Keratinocyte (primary cell): ENCODE measurements around the gene ASTN2. TPM values are rescaled to one million over a fixed set of nuclear protein-coding genes. Genes with fewer than 3 reads are reported as not detected.

Experiments
- DNase-seq: peaks from one replicate; pipeline ENCODE4 v3.0.0-alpha.2; 2011; ENCODE audit warnings: low read depth, missing footprints, low spot score
- FAIRE-seq: peaks from 2 replicates; lab custom pipeline; 2011; peaks lifted over from hg19 to GRCh38; lab: Jason Lieb, UNC
- H2AFZ ChIP-seq: 2 replicates; pipeline ENCODE4 v1.6.0; 2012; ENCODE audit warnings: low read length, control low read depth, inconsistent platforms; ENCODE audit not compliant: control insufficient read depth
- H3K27ac ChIP-seq: 2 replicates; pipeline ENCODE4 v1.5.1; 2011; ENCODE audit warnings: low read length; ENCODE audit not compliant: control insufficient read depth, insufficient read depth
- H3K27me3 ChIP-seq: 3 replicates; pipeline ENCODE4 v1.6.0; 2011; ENCODE audit warnings: low read length; ENCODE audit not compliant: control insufficient read depth, insufficient read depth; ENCODE audit errors: extremely low read depth
- H3K36me3 ChIP-seq, 2 experiments: 2 replicates in 1 of 2; 3 replicates in 1 of 2; pipeline ENCODE4 v1.5.1; 2011; ENCODE audit warnings: low read length in 2 of 2, mild to moderate bottlenecking in 1 of 2; ENCODE audit not compliant: control insufficient read depth in 2 of 2, insufficient read depth in 2 of 2; ENCODE audit errors: extremely low read depth in 1 of 2
- H3K4me1 ChIP-seq: 3 replicates; pipeline ENCODE4 v1.5.1; 2011; ENCODE audit warnings: low read length; ENCODE audit not compliant: control insufficient read depth, insufficient read depth; ENCODE audit errors: extremely low read depth
- H3K4me2 ChIP-seq: 3 replicates; pipeline ENCODE4 v1.6.0; 2011; ENCODE audit warnings: low read depth, low read length; ENCODE audit not compliant: control insufficient read depth, insufficient read depth; ENCODE audit errors: extremely low read depth
- H3K4me3 ChIP-seq, 3 experiments: fragments of 200-600 bp in 1 of 3; sonication (generic) in 1 of 3; 2 replicates in 2 of 3; 3 replicates in 1 of 3; pipeline ENCODE4 v1.5.1; 2011 to 2016; ENCODE audit warnings: low read length in 3 of 3, mild to moderate bottlenecking in 3 of 3, control low read depth in 2 of 3, inconsistent platforms in 1 of 3, low read depth in 1 of 3, mixed read lengths in 1 of 3, mixed run types in 1 of 3, moderate library complexity in 1 of 3; ENCODE audit not compliant: control insufficient read depth in 2 of 3, insufficient read depth in 2 of 3; ENCODE audit errors: extremely low read depth in 1 of 3
- H3K79me2 ChIP-seq: 2 replicates; pipeline ENCODE4 v1.6.0; 2012; ENCODE audit warnings: low read length; ENCODE audit not compliant: control insufficient read depth, insufficient read depth
- H3K9ac ChIP-seq: 3 replicates; pipeline ENCODE4 v1.6.0; 2011; ENCODE audit warnings: low read length; ENCODE audit not compliant: control insufficient read depth, insufficient read depth; ENCODE audit errors: extremely low read depth
- H3K9me1 ChIP-seq: 3 replicates; pipeline ENCODE4 v1.6.0; 2011; ENCODE audit warnings: low read length; ENCODE audit not compliant: control insufficient read depth, insufficient read depth; ENCODE audit errors: extremely low read depth
- H3K9me3 ChIP-seq: 2 replicates; pipeline ENCODE4 v1.5.1; 2012; ENCODE audit warnings: low read depth, low read length; ENCODE audit not compliant: control insufficient read depth
- H4K20me1 ChIP-seq: 3 replicates; pipeline ENCODE4 v1.6.0; 2011; ENCODE audit warnings: low read length; ENCODE audit not compliant: control insufficient read depth, insufficient read depth; ENCODE audit errors: extremely low read depth
- CTCF ChIP-seq, 3 experiments: IDR thresholded peaks in 1 of 3; conservative IDR thresholded peaks in 1 of 3; optimal IDR thresholded peaks in 1 of 3; 2 replicates in 2 of 3; 3 replicates in 1 of 3; pipeline versions ENCODE3 to v1.5.1; 2011; ENCODE audit warnings: low read length in 3 of 3, mild to moderate bottlenecking in 3 of 3, moderate library complexity in 2 of 3, control low read depth in 1 of 3, inconsistent platforms in 1 of 3; ENCODE audit not compliant: insufficient read depth in 2 of 3; ENCODE audit errors: extremely low read depth in 1 of 3
- EZH2 ChIP-seq: IDR thresholded peaks from one replicate; pipeline ENCODE4 v1.6.1; 2012; ENCODE audit warnings: inconsistent platforms, mild to moderate bottlenecking, low read length, moderate library complexity
- dilution Hi-C: fragments of 300-500 bp; cut with MboI; formaldehyde crosslinking; loops from one replicate; pipeline ENCODE4 v1.7.0; 2020; ENCODE audit warnings: low sequenced_read_pairs; ENCODE audit not compliant: extremely low pct_ligation_motif_present
- polyA plus RNA-seq, 5 experiments: library from polyadenylated mRNA; depleted of rRNA in 3 of 5; stranded (reverse) in 3 of 5; stranded (forward) in 1 of 5; unstranded in 1 of 5; fragments of >200 nt; gene quantifications; 1 replicate in 1 of 5; 2 replicates in 3 of 5; 3 replicates in 1 of 5; pipeline versions ENCODE4 v1.2.1 to v1.2.3, GENCODE V29; 2011 to 2012; ENCODE audit warnings: missing spikeins in 2 of 5, low read depth in 1 of 5, low replicate concordance in 1 of 5

Gene ASTN2
- polyA plus RNA-seq, 1 donor (not counting 4 experiments of a cell fraction or from before 2014, with no cell fraction given): 0.31 TPM

DNA sequence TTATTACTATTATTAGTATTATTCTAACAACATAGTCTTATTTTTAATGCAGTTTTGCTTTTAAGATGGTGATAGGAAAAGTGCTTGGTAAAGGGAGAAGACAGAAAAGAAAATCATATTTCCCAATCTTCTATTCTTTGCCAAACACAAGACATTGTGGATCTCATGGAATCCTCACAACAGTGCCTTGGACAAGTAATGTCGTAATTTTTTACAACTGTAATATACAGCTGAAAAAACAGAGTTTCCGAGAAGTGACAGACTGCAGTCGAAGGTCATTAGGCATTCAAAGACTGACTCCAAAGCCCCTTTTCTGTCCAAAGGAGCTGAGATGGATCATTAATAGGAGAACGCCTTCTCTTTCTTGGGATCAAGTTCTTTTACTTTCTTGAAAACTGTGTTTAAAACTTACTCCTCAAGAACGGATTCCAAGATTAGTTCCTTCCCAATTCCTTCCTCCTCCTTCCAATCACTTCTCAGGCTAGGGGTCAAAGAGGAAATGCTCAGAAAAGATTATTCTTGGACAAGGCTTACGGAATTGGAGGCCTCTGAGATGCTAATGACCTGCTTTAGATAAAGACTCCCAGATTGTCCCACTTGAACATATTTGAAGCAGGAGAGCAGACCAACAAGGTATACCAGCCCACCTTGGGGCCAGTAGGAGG is 752.1 kb downstream of the ASTN2 start:
- TF ChIP-seq EZH2: no peak

GRCh38 chr9:116661037-116661954 is 753.6 kb downstream of the ASTN2 start:
- DNase-seq (peak; percentile 40), FAIRE-seq (peak; percentile 96)
- Histone ChIP-seq H4K20me1 (no peaks in the 10 kb centered on the region), H3K36me3 (no peaks in the 10 kb centered on the region), H3K4me1 (peaks cover 15% of the 10 kb centered on the region), H3K27ac (no peak overlapping the region), H3K4me2 (no peak overlapping the region), H2AFZ (no peak overlapping the region), H3K27me3 (no peaks in the 10 kb centered on the region), H3K4me3 (no peak overlapping the region), H3K9me3 (no peaks in the 10 kb centered on the region), H3K79me2 (no peaks in the 10 kb centered on the region), H3K9me1 (no peaks in the 10 kb centered on the region), H3K9ac (no peak overlapping the region)
- dilution Hi-C loops: no loop called here
- TF ChIP-seq EZH2 (no peak), CTCF (optimal IDR thresholded peaks at IDR 0.05 in 1 of 3, IDR thresholded peaks at IDR 0.05 in 1 of 3, conservative IDR thresholded peaks at IDR 0.05 in 1 of 3; ENCODE audit: extremely low read depth in 1 of 3, insufficient read depth in 2 of 3, low read length in 3 of 3) (peak; percentile 65 to 77 (median 71))

More for the DNA sequence above, 752.1 kb downstream of the ASTN2 start:
- H2AFZ ChIP-seq: no peak overlapping the region
- FAIRE-seq: no peak
- no peaks in the 10 kb centered on the region for H3K79me2 ChIP-seq
- no peaks in the 10 kb centered on the region for H3K36me3 ChIP-seq
- DNase-seq: no peak
- no peak overlapping the region for H3K4me3 ChIP-seq
- dilution Hi-C loops: no loop called here
- H4K20me1 ChIP-seq: no peaks in the 10 kb centered on the region
- no peak overlapping the region for H3K27ac ChIP-seq
- H3K27me3 ChIP-seq: no peaks in the 10 kb centered on the region
- no peaks in the 10 kb centered on the region for H3K9me1 ChIP-seq
- H3K4me2 ChIP-seq: no peak overlapping the region
- H3K4me1 ChIP-seq: peaks cover 15% of the 10 kb centered on the region
- H3K9ac ChIP-seq: no peak overlapping the region
- no peaks in the 10 kb centered on the region for H3K9me3 ChIP-seq
